ENCODE measurements around the gene AQP1. TPM values are rescaled to one million over a fixed set of nuclear protein-coding genes. Genes with fewer than 3 reads are reported as not detected.

Gene AQP1
- polyA plus RNA-seq, 3 donors = 0.03 TPM; not detected in 2

- H3K36me3 ChIP-seq (replicated peaks in 1 of 2; ENCODE audit: control insufficient read depth in 1 of 2, insufficient read depth in 2 of 2, low read length in 2 of 2) = no peaks in the 10 kb centered on the region
- 14% methylated on average over 1 of the region's 4 CpGs for WGBS (ENCODE audit: insufficient coverage)
- no peak overlapping the region for H3K4me2 ChIP-seq (replicated peaks; ENCODE audit: extremely low read depth, low read length, poor library complexity, severe bottlenecking)
- Mint-ChIP-seq H3K9me3 (no peaks in the 10 kb centered on the region), H3K4me3 (no peak overlapping the region), H3K4me1 (peaks cover 2% of the 10 kb centered on the region), H3K36me3 (no peaks in the 10 kb centered on the region), H3K27ac (no peak overlapping the region), H3K27me3 (ENCODE audit: low read depth in 3 of 3) (peaks cover 0 to 4% (median 1%) of the 10 kb centered on the region in 3 donors)
- no peak overlapping the region for H3K4me3 ChIP-seq (replicated peaks in 1 of 3; ENCODE audit: low read depth in 2 of 3, low read length in 3 of 3)
- no peak overlapping the region for H3K27ac ChIP-seq (ENCODE audit: low read depth in 1 of 2, low read length in 2 of 2)
- H3K4me1 ChIP-seq (ENCODE audit: control insufficient read depth in 1 of 2, insufficient read depth in 2 of 2, low read length in 2 of 2) = no peaks in the 10 kb centered on the region
- intact Hi-C loops (cut with micrococcal nuclease) = no loop called here
- no peak overlapping the region for H2AFZ ChIP-seq (ENCODE audit: insufficient read depth, low read depth, low read length, poor library complexity, severe bottlenecking)
- no peak overlapping the region for H3K9ac ChIP-seq (ENCODE audit: insufficient read depth, low read length, poor library complexity, severe bottlenecking)
- DNase-seq = no peak
- TF ChIP-seq, protein P1, sequence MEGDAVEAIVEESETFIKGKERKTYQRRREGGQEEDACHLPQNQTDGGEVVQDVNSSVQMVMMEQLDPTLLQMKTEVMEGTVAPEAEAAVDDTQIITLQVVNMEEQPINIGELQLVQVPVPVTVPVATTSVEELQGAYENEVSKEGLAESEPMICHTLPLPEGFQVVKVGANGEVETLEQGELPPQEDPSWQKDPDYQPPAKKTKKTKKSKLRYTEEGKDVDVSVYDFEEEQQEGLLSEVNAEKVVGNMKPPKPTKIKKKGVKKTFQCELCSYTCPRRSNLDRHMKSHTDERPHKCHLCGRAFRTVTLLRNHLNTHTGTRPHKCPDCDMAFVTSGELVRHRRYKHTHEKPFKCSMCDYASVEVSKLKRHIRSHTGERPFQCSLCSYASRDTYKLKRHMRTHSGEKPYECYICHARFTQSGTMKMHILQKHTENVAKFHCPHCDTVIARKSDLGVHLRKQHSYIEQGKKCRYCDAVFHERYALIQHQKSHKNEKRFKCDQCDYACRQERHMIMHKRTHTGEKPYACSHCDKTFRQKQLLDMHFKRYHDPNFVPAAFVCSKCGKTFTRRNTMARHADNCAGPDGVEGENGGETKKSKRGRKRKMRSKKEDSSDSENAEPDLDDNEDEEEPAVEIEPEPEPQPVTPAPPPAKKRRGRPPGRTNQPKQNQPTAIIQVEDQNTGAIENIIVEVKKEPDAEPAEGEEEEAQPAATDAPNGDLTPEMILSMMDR (IDR thresholded peaks at IDR 0.05) = no peak
- H3K27me3 ChIP-seq (ENCODE audit: control insufficient read depth in 2 of 2, insufficient read depth in 2 of 2, low read length in 2 of 2) = no peaks in the 10 kb centered on the region
- H3K9me3 ChIP-seq (replicated peaks in 1 of 2; ENCODE audit: control insufficient read depth in 1 of 2, insufficient read depth in 1 of 2, low read length in 2 of 2) = no peaks in the 10 kb centered on the region
- H3K79me2 ChIP-seq (ENCODE audit: insufficient read depth, low read length) = no peaks in the 10 kb centered on the region
- H4K20me1 ChIP-seq (ENCODE audit: insufficient read depth, low read length) = no peaks in the 10 kb centered on the region
Observed at GRCh38 chr7:30914596-30914995, 2.9 kb downstream of the AQP1 start.

GRCh38 chr7:30915005-30915601 lies 3.5 kb downstream of the AQP1 start:
- no peaks in the 10 kb centered on the region for H3K27me3 ChIP-seq (ENCODE audit: control insufficient read depth in 2 of 2, insufficient read depth in 2 of 2, low read length in 2 of 2)
- H3K4me1 ChIP-seq (ENCODE audit: control insufficient read depth in 1 of 2, insufficient read depth in 2 of 2, low read length in 2 of 2) = no peaks in the 10 kb centered on the region
- WGBS (ENCODE audit: insufficient coverage) = 91% methylated on average over 11 of the region's 11 CpGs
- no peak for DNase-seq
- no peaks in the 10 kb centered on the region for H3K9me3 ChIP-seq (replicated peaks in 1 of 2; ENCODE audit: control insufficient read depth in 1 of 2, insufficient read depth in 1 of 2, low read length in 2 of 2)
- TF ChIP-seq, protein P1 (IDR thresholded peaks at IDR 0.05) = no peak
- H4K20me1 ChIP-seq (ENCODE audit: insufficient read depth, low read length) = no peaks in the 10 kb centered on the region
- Mint-ChIP-seq H3K27me3 (ENCODE audit: low read depth in 3 of 3) (peaks cover 0 to 4% (median 1%) of the 10 kb centered on the region in 3 donors), H3K4me3 (no peak overlapping the region), H3K9me3 (no peaks in the 10 kb centered on the region), H3K4me1 (peaks cover 2% of the 10 kb centered on the region), H3K36me3 (no peaks in the 10 kb centered on the region), H3K27ac (no peak overlapping the region)
- H3K27ac ChIP-seq (ENCODE audit: low read depth in 1 of 2, low read length in 2 of 2) = no peak overlapping the region
- H3K36me3 ChIP-seq (replicated peaks in 1 of 2; ENCODE audit: control insufficient read depth in 1 of 2, insufficient read depth in 2 of 2, low read length in 2 of 2) = no peaks in the 10 kb centered on the region
- no peak overlapping the region for H2AFZ ChIP-seq (ENCODE audit: insufficient read depth, low read depth, low read length, poor library complexity, severe bottlenecking)
- H3K4me2 ChIP-seq (replicated peaks; ENCODE audit: extremely low read depth, low read length, poor library complexity, severe bottlenecking) = no peak overlapping the region
- H3K4me3 ChIP-seq (replicated peaks in 1 of 3; ENCODE audit: low read depth in 2 of 3, low read length in 3 of 3) = no peak overlapping the region
- H3K79me2 ChIP-seq (ENCODE audit: insufficient read depth, low read length) = no peaks in the 10 kb centered on the region
- intact Hi-C loops (cut with micrococcal nuclease) = no loop called here
- H3K9ac ChIP-seq (ENCODE audit: insufficient read depth, low read length, poor library complexity, severe bottlenecking) = no peak overlapping the region

Measured in CD14-positive monocyte (primary cell).